Retinal pigment epithelial cell (primary cell): Measurements from ENCODE around the gene TRAPPC12.

Experiments used
- DNase-seq: peaks from one replicate; pipeline ENCODE4 v3.0.0-alpha.2; 2010; ENCODE audit warnings: low read depth
- H3K4me3 ChIP-seq: 2 replicates; pipeline ENCODE4 v1.5.1; 2011; ENCODE audit warnings: mild to moderate bottlenecking, low read length, control low read depth, moderate library complexity
- CTCF ChIP-seq: conservative IDR thresholded peaks from 2 replicates; pipeline ENCODE4 v1.5.1; 2011; ENCODE audit warnings: low read depth, low read length, control low read depth, inconsistent platforms

Gene TRAPPC12

DNA sequence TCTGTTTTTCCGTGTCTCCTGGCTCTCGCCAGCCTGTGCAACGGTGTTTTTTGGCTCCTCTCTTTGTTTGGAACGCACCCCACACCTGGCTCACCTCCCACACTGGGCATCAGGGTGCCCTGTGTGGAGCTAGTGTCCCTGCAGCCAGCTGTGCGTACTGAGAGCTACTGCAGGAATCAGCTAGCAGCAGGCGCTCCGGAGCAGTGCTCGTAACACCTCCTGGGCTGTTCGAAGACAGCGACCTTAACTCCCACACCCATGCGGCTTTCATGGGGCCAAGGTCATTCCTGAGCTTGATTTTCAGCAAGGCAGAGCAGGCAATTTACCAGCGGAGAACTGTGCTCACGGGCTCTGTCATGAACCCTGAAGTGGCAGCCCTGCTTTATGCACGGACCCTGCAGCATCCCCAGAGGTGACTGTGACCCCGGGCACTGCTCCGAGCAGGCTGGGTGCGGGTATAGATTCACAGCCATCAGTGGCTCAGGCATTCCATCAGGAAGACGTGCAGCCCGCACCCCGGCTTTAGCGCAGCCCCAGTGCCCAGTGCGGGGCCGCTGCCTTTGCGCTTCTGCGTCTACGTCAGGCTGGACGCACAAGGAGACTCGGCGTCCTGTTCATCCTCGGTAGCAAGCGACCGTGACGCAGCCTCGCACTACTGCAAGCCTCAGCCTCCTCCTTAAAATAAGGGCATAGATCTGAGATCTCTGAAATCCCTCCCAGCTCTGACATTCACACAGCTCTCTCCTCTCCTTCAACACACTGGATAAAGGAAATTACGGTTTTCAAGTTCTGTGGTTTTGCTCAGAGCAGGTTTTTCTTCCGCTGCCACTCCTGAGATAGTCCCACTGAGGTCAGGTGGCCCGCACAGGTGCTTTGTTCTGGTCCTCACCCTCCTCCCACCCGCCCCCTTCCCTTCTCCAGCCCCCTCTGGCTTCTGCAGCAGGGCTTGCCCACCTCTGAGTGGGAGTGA, 81.6 kb downstream of the TRAPPC12 start:
- DNase-seq: no peak
- H3K4me3 ChIP-seq: no peak overlapping the region

GRCh38 chr2:3461801-3462492, 82.5 kb downstream of the TRAPPC12 start:
- no peak for DNase-seq

More for the DNA sequence above, 81.6 kb downstream of the TRAPPC12 start:
- no peak for TF ChIP-seq CTCF

GRCh38 chr2:3462493-3463104, 83.1 kb downstream of the TRAPPC12 start:
- no peak for DNase-seq
- H3K4me3 ChIP-seq: no peak overlapping the region
- no peak for TF ChIP-seq CTCF

More at GRCh38 chr2:3461801-3462492, 82.5 kb downstream of the TRAPPC12 start:
- H3K4me3 ChIP-seq: no peak overlapping the region
- peak; percentile 89 for TF ChIP-seq CTCF

DNA sequence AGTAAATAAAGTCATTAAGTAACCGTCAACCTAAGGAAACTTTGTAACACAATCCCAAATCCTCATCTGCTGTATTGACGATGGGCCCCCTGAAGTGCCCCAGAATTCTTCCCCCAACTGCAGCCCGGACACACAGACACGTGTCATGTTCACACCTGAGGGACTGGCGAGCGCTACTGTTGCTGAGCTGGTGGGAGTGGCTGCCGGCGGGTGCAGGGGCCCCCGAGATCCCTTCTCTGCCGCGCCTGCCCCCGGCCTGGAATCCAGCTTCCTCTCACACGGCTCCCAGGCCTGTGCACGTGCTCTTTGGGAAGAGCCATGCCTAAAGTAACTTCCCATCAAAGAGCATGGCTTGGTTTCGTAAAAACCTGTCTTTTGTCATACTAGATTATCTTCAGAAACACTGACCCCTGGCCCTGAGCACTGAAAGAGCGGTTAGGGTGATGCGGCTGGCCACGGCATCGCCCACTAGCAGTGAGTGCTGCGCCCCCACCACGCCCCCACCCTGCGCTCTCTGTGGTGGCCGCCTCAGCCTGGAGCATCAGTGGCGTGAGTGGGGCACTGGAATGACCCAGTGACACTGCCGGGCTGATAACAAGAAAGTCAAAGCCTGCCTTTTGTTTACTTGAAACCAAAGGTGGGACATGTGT, 83.8 kb downstream of the TRAPPC12 start:
- no peak overlapping the region for H3K4me3 ChIP-seq
- DNase-seq: no peak
- TF ChIP-seq CTCF: no peak

- no peak for TF ChIP-seq CTCF
- no peak for DNase-seq
- no peak overlapping the region for H3K4me3 ChIP-seq
Observed at GRCh38 chr2:3463944-3464343, 84.5 kb downstream of the TRAPPC12 start.

DNA sequence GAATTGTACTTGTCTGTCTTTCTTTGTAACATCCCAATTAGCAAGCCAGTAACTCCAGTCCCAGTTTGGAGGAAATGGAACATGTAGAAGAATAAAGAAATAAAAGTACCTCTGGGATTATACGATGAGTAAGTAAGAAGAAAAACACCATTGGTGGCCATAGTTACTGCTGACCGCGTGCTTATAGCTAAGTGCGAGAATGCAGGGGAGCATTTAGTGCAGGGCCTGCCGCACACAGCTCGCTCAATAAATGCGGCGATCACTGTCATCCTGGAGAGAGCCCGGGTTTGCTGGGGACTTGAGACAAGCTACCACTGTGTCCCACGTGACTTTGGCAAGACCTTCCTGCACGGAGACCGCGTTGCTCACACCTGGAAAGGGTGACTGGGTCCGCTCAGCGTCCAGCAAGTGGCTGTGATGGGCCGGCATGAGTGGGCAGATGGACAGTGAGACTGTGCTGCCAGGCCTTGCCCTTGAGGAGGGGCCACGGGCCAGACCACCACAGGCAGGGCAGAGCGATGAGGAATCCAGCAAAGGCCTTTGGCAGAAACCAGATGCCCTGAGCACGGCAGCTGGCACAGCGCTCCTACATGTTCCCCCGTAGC, 85.0 kb downstream of the TRAPPC12 start:
- DNase-seq: no peak

More for the DNA sequence above, 85.0 kb downstream of the TRAPPC12 start:
- TF ChIP-seq CTCF: no peak
- H3K4me3 ChIP-seq: no peak overlapping the region
